ENCODE results near the gene METTL6.
A peak's percentile ranks its signal among the peaks of the same experiment; 100 is the strongest.

Gene METTL6

GRCh38 chr3:15427182-15427880 is at the start of gene METTL6, which contains the start of gene EAF1:
TSS of gene METTL6 (minus strand) at chr3:15427544. CDS start at chr3:15426511, 1,033 bp downstream.
TSS of gene EAF1 (plus strand) at chr3:15427598. CDS start at chr3:15427780, 182 bp downstream.
- TF ChIP-seq CTCF (IDR thresholded peaks at IDR 0.05; ENCODE audit: insufficient read depth, missing control alignments), result no peak
- no peak for FAIRE-seq
- peak; percentile 80 for DNase-seq (ENCODE audit: insufficient read length, low spot score)

- DNase-seq (ENCODE audit: insufficient read length, low spot score) (no peak), FAIRE-seq (no peak)
- no peak for TF ChIP-seq CTCF (IDR thresholded peaks at IDR 0.05; ENCODE audit: insufficient read depth, missing control alignments)
These were observed 49.0 kb upstream of the METTL6 start for GRCh38 chr3:15476378-15476777.

GRCh38 chr3:15475161-15475560 is 47.8 kb upstream of the METTL6 start:
- no peak for DNase-seq (ENCODE audit: insufficient read length, low spot score)
- no peak for FAIRE-seq
- no peak for TF ChIP-seq CTCF (IDR thresholded peaks at IDR 0.05; ENCODE audit: insufficient read depth, missing control alignments)

- TF ChIP-seq CTCF (IDR thresholded peaks at IDR 0.05; ENCODE audit: insufficient read depth, missing control alignments), result no peak
- FAIRE-seq (no peak), DNase-seq (ENCODE audit: insufficient read length, low spot score) (no peak)
These were observed 44.5 kb upstream of the METTL6 start for GRCh38 chr3:15471861-15472260.

- no peak for DNase-seq (ENCODE audit: insufficient read length, low spot score)
- no peak for TF ChIP-seq CTCF (IDR thresholded peaks at IDR 0.05; ENCODE audit: insufficient read depth, missing control alignments)
- FAIRE-seq, result no peak
These were observed 43.5 kb upstream of the METTL6 start for GRCh38 chr3:15470849-15471248.

GRCh38 chr3:15470261-15470660 is 42.9 kb upstream of the METTL6 start:
- no peak for TF ChIP-seq CTCF (IDR thresholded peaks at IDR 0.05; ENCODE audit: insufficient read depth, missing control alignments)
- FAIRE-seq, result no peak
- DNase-seq (ENCODE audit: insufficient read length, low spot score), result no peak

Data from D721Med (cell line).